A549 (cell line): ENCODE results near the gene FAM76A. TPM values are rescaled to one million over a fixed set of nuclear protein-coding genes. Genes with fewer than 3 reads are reported as not detected.

Experiments
- ATAC-seq, 2 experiments: fragments of 200-7000 bp in 1 of 2; fragments of >200 bp in 1 of 2; cut with Nextera tagmentation in 1 of 2; cut with Tn5 transposase in 1 of 2; 3 replicates each; pipeline versions ENCODE4 v1.8.0 to v1.9.1; 2018 to 2020; ENCODE audit warnings: mild to moderate bottlenecking in 1 of 2, moderate library complexity in 1 of 2
- CTCF ChIA-PET: fragments of 300-600 bp; sonication (Branson Sonifier 250); formaldehyde crosslinking; extraction: SDS; loops from one replicate; lab custom pipeline; 2021; ENCODE audit warnings: antibody characterized with exemption, inconsistent platforms; lab: Yijun Ruan, JAX
- POLR2A ChIA-PET: fragments of 350-600 bp; formaldehyde crosslinking; extraction: SDS; loops from one replicate; lab custom pipeline; 2021; ENCODE audit warnings: antibody characterized with exemption, inconsistent platforms; lab: Yijun Ruan, JAX
- DNase-seq, 2 experiments: peaks; one replicate each; pipeline versions ENCODE4 v3.0.0 to v3.0.0-alpha.2; 2011 to 2016; ENCODE audit warnings: low read depth in 1 of 2, low spot score in 1 of 2
- FAIRE-seq: peaks from 2 replicates; lab custom pipeline; 2011; peaks lifted over from hg19 to GRCh38; lab: Jason Lieb, UNC
- H3K27ac ChIP-seq, 2 experiments: fragments of >200 bp; sonication (Bioruptor Twin); formaldehyde crosslinking; 3 replicates each; pipeline ENCODE4 v1.5.1; 2016 to 2017
- H3K4me1 ChIP-seq: fragments of >200 bp; sonication (Bioruptor Twin); formaldehyde crosslinking; 3 replicates; pipeline ENCODE4 v1.6.1; 2016
- H3K4me2 ChIP-seq: fragments of >200 bp; sonication (Bioruptor Twin); formaldehyde crosslinking; 3 replicates; pipeline ENCODE4 v1.6.1; 2016
- H3K4me3 ChIP-seq: fragments of >200 bp; sonication (Bioruptor Twin); formaldehyde crosslinking; 3 replicates; pipeline ENCODE4 v1.5.1; 2016
- H3K9me3 ChIP-seq: fragments of >200 bp; sonication (Bioruptor Twin); formaldehyde crosslinking; 3 replicates; pipeline ENCODE4 v1.6.1; 2016
- BCL3 ChIP-seq: fragments of >200 bp; sonication (Bioruptor Twin); formaldehyde crosslinking; IDR thresholded peaks from 3 replicates; pipeline ENCODE4 v1.6.1; 2016
- BHLHE40 ChIP-seq: IDR thresholded peaks from 2 replicates; pipeline ENCODE4 v1.6.1; 2012; ENCODE audit warnings: low read depth, low read length, inconsistent platforms
- CBX8 ChIP-seq: fragments of 200-600 bp; sonication (generic); IDR thresholded peaks from 2 replicates; pipeline ENCODE4 v1.6.1; 2016
- CHD2 ChIP-seq: fragments of 150-350 bp; IDR thresholded peaks from 2 replicates; pipeline ENCODE4 v1.6.1; 2014; ENCODE audit warnings: low read length; ENCODE audit not compliant: partially characterized antibody
- CHD4 ChIP-seq: fragments of 200-600 bp; sonication (generic); IDR thresholded peaks from 2 replicates; pipeline ENCODE4 v1.6.1; 2016; ENCODE audit warnings: antibody characterized with exemption, mild to moderate bottlenecking, borderline replicate concordance
- E2F6 ChIP-seq: IDR thresholded peaks from 2 replicates; pipeline ENCODE4 v1.6.1; 2012; ENCODE audit warnings: low read depth, borderline replicate concordance
- ELK1 ChIP-seq: fragments of 150-350 bp; IDR thresholded peaks from 2 replicates; pipeline ENCODE4 v1.6.1; 2014; ENCODE audit warnings: low read depth, mild to moderate bottlenecking, low read length
- FOSB ChIP-seq: fragments of 250-450 bp; sonication (Bioruptor Pico); IDR thresholded peaks from 2 replicates; pipeline ENCODE4 v1.5.0; 2020; ENCODE audit warnings: mild to moderate bottlenecking, moderate library complexity
- FOSL2 ChIP-seq, 2 experiments: fragments of 450-650 bp in 1 of 2; fragments of >200 bp in 1 of 2; sonication (Bioruptor Twin) in 1 of 2; formaldehyde crosslinking; IDR thresholded peaks; 2 replicates each; pipeline versions ENCODE4 v1.5.0 to v1.6.1; 2016 to 2020; ENCODE audit warnings: mild to moderate bottlenecking in 1 of 2, moderate library complexity in 1 of 2
- HEYL ChIP-seq: fragments of 250-450 bp; sonication (Bioruptor Pico); IDR thresholded peaks from 2 replicates; pipeline ENCODE4 v1.8.0; 2021; ENCODE audit warnings: mild to moderate bottlenecking, moderate library complexity
- HOXB13 ChIP-seq: fragments of 250-450 bp; sonication (Bioruptor Pico); IDR thresholded peaks from 2 replicates; pipeline ENCODE4 v1.5.0; 2020; ENCODE audit warnings: low read depth, mild to moderate bottlenecking, moderate library complexity
- JUN ChIP-seq, 2 experiments: fragments of >200 bp; sonication (Bioruptor Twin); formaldehyde crosslinking; IDR thresholded peaks; 2 replicates in 1 of 2; 3 replicates in 1 of 2; pipeline ENCODE4 v1.6.1; 2016 to 2017
- MAX ChIP-seq: IDR thresholded peaks from 2 replicates; pipeline ENCODE4 v1.6.1; 2012
- MAZ ChIP-seq: fragments of 150-350 bp; IDR thresholded peaks from 2 replicates; pipeline ENCODE4 v1.6.1; 2014; ENCODE audit warnings: antibody characterized with exemption, low read depth, low read length, borderline replicate concordance
- PHF8 ChIP-seq: fragments of 200-600 bp; sonication (generic); IDR thresholded peaks from 2 replicates; pipeline ENCODE4 v1.6.1; 2016; ENCODE audit warnings: low read depth, mild to moderate bottlenecking, antibody characterized with exemption, moderate library complexity, borderline replicate concordance
- POLR2A ChIP-seq: IDR thresholded peaks from 2 replicates; pipeline ENCODE4 v1.6.1; 2012; ENCODE audit warnings: mild to moderate bottlenecking, low read length
- POLR2AphosphoS2 ChIP-seq: conservative IDR thresholded peaks from 2 replicates; pipeline ENCODE4 v1.6.1; 2012; ENCODE audit warnings: low read length, improper control_type of control experiment, inconsistent platforms
- RCOR1 ChIP-seq: fragments of 150-350 bp; IDR thresholded peaks from 2 replicates; pipeline ENCODE4 v1.6.1; 2014; ENCODE audit warnings: antibody characterized with exemption, low read length, low read depth
- RFX5 ChIP-seq: fragments of 450-650 bp; IDR thresholded peaks from 2 replicates; pipeline ENCODE4 v1.7.1; 2014; ENCODE audit warnings: antibody characterized with exemption, mild to moderate bottlenecking, moderate library complexity
- RNF2 ChIP-seq: fragments of 200-600 bp; sonication (generic); IDR thresholded peaks from 2 replicates; pipeline ENCODE4 v1.6.1; 2016; ENCODE audit warnings: low read depth, mild to moderate bottlenecking, antibody characterized with exemption, moderate library complexity, borderline replicate concordance
- USF2 ChIP-seq: fragments of 450-650 bp; IDR thresholded peaks from 2 replicates; pipeline ENCODE4 v1.6.1; 2014; ENCODE audit warnings: antibody characterized with exemption
- WGBS: methylation state at CpG from one replicate; pipeline ENCODE4 v1.1.6; 2017; ENCODE audit errors: missing lambda C conversion rate; 5-methylcytosine and 5-hydroxymethylcytosine counted together
- polyA plus RNA-seq, 4 experiments: library from polyadenylated mRNA; depleted of rRNA in 3 of 4; stranded (reverse); fragments of >200 nt; fragmentation: RNase III in 1 of 4; extraction: RNeasy Plus Mini Kit Qiagen cat#74134 plus additional on column Dnase treatment in 1 of 4; gene quantifications; 2 replicates in 3 of 4; 3 replicates in 1 of 4; pipeline ENCODE4 v1.2.3, GENCODE V29; 2011 to 2017

Gene FAM76A
- polyA plus RNA-seq, 2 of the 4 experiments (the other 2 are of a cell fraction) = 4.8 to 6.5 TPM

- ChIA-PET POLR2A (interaction anchor here (0.6 to 2.1 kb wide), 5 partner anchors 14 to 59 kb away, joined by 3 to 22 read pairs (median 4); partner anchors contain the start of genes FAM76A and PPP1R8), CTCF (interaction anchor here (0.6 kb wide), 1 partner anchor 1203 kb away, joined by 3 read pairs; no protein-coding TSS in a partner anchor)
- H3K4me2 ChIP-seq = peak overlapping the region; percentile 69
- no peak for FAIRE-seq
- no peaks in the 10 kb centered on the region for H3K9me3 ChIP-seq
- H3K4me3 ChIP-seq = peak overlapping the region; percentile 84
- peaks cover 15% of the 10 kb centered on the region; the same call in 2 of the 3 replicates for H3K4me1 ChIP-seq
- no peak for ATAC-seq
- DNase-seq = no peak
- WGBS = 48% methylated on average over 18 of the region's 18 CpGs
- TF ChIP-seq HEYL (CRISPR knock-in tag) (no peak), BCL3 (0 out of 3 replicates have a peak, but pooled peaks have one; percentile 6), FOSB (CRISPR knock-in tag) (no peak)
- H3K27ac ChIP-seq = peak overlapping the region; percentile 58 to 75
These were observed 46.5 kb downstream of the FAM76A start for GRCh38 chr1:27772036-27772931.

GRCh38 chr1:27772932-27773825 lies 47.4 kb downstream of the FAM76A start, which contains the start of gene STX12:
Gene STX12, plus strand, starts transcription at chr1:27773219. Its CDS starts 89 bp downstream, at chr1:27773308.
- CTCF ChIA-PET = interaction anchor here (0.6 to 0.9 kb wide), 3 partner anchors 14 to 1202 kb away, joined by 3 read pairs; no protein-coding TSS in a partner anchor
- TF ChIP-seq POLR2A (peak; percentile 74), HOXB13 (CRISPR knock-in tag) (no peak), JUN (IDR thresholded peaks at IDR 0.05) (peak in 1 of 2 experiments; percentile 36; a peak in 1 of 5 replicates), BHLHE40 (peak; percentile 44; the same call in 1 of the 2 replicates), FOSL2 (IDR thresholded peaks at IDR 0.05) (no peak), FOSL2 (CRISPR knock-in tag; IDR thresholded peaks at IDR 0.05) (peak; percentile 84), MAX (peak; percentile 43), BCL3 (0 out of 3 replicates have a peak, but pooled peaks have one; percentile 49), PHF8 (peak; percentile 64; the same call in 1 of the 2 replicates), RCOR1 (no peak)
- H3K27ac ChIP-seq = peak within 1 kb of the TSS; percentile 72 to 90
- H3K4me2 ChIP-seq = peak within 1 kb of the TSS; percentile 84
- 2% methylated on average over 28 of the region's 58 CpGs for WGBS
- DNase-seq (peak; percentile 95 to 97), ATAC-seq (peak; percentile 98 to 99), FAIRE-seq (no peak)
- H3K4me1 ChIP-seq = peaks cover 15% of the 10 kb centered on the region; the same call in 2 of the 3 replicates
- POLR2A ChIA-PET = interaction anchor here (0.6 to 2.1 kb wide), 7 partner anchors 9 to 303 kb away, joined by 3 to 22 read pairs (median 5); partner anchors contain the start of genes FAM76A and PPP1R8
- H3K9me3 ChIP-seq = no peaks in the 10 kb centered on the region
- peak within 1 kb of the TSS; percentile 84 for H3K4me3 ChIP-seq

GRCh38 chr1:27773826-27774445 lies 48.2 kb downstream of the FAM76A start:
- no peak for FAIRE-seq
- CTCF ChIA-PET = interaction anchor here (0.5 to 1.6 kb wide), 3 partner anchors 70 to 106 kb away, joined by 3 to 4 read pairs (median 3); no protein-coding TSS in a partner anchor
- ATAC-seq = no peak
- Histone ChIP-seq H3K4me1 (peaks cover 15% of the 10 kb centered on the region; the same call in 2 of the 3 replicates), H3K27ac (peak overlapping the region; percentile 72 to 90), H3K4me2 (peak overlapping the region; percentile 84), H3K4me3 (peak overlapping the region; percentile 84), H3K9me3 (no peaks in the 10 kb centered on the region)
- POLR2A ChIA-PET = interaction anchor here (1.6 to 2.1 kb wide), 2 partner anchors 48 to 57 kb away, joined by 19 to 22 read pairs; partner anchors contain the start of genes FAM76A and PPP1R8
- WGBS = 24% methylated on average over 3 of the region's 3 CpGs
- no peak for DNase-seq
- TF ChIP-seq CBX8 (no peak), ELK1 (no peak), USF2 (no peak), RFX5 (no peak), CHD4 (no peak), E2F6 (no peak), POLR2AphosphoS2 (no peak), HOXB13 (CRISPR knock-in tag) (no peak), CHD2 (no peak), RNF2 (no peak), MAZ (no peak)
